A673 (cell line): ENCODE data around the gene EIF2A.
"Not testable (repeated sequence)": the region's sequence is repeated elsewhere in the genome, so short reads cannot be mapped to it uniquely, and the experiment has no call there.

Experiments
- CTCF ChIP-seq: fragments of 300-800, 200-600 bp; sonication (generic); conservative IDR thresholded peaks from 2 replicates; pipeline ENCODE4 v1.5.1; 2017; ENCODE audit warnings: low read depth, mild to moderate bottlenecking, antibody characterized with exemption, low read length, moderate library complexity, mixed read lengths
- EZH2 ChIP-seq: fragments of 200-600 bp; sonication (generic); IDR thresholded peaks from 2 replicates; pipeline ENCODE4 v1.6.1; 2017; ENCODE audit warnings: borderline replicate concordance, low read depth, mild to moderate bottlenecking, mixed read lengths, antibody characterized with exemption, low read length; ENCODE audit not compliant: poor library complexity, severe bottlenecking

DNA sequence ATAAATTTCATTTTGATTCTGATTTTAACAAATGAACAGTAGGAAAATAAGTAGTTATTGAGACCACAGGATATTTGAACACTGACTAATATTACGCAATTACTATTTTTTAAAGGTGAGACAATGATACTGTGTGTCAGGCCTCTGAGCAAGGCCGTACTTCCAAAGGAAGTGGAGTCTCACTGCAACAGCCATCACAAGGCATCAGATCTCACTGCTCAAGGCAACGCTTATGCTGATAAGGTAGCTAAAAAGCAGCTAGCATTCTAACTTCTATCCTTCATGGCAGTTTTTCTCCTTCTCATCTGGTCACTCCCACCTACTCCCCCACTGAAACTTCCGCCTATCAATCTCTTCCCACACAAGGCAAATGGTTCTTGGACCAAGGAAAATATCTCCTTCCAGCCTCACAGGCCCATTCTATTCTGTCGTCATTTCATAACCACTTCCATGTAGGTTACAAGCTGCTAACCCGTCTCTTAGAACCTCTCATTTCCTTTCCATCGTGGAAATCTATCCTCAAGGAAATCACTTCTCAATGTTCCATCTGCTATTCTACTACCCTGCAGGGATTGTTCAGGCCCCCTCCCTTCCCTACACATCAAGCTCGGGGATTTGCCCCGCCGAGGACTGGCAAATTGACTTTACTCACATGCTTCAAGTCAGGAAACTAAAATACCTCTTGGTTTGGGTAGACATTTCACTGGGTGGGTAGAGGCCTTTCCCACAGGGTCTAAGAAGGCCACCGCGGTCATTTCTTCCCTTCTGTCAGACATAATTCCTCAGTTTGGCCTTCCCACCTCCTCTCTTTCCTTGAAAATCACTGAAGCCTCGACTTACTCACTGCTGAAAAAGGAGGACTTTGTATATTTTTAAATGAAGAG is 54.3 kb downstream of the EIF2A start:
- TF ChIP-seq CTCF, EZH2: not testable (repeated sequence)
